ENCODE data around the gene ZNF304. TPM values are rescaled to one million over a fixed set of nuclear protein-coding genes. Genes with fewer than 3 reads are reported as not detected.
A peak's percentile ranks its signal among the peaks of the same experiment; 100 is the strongest.

The ZNF304 gene
- total and polyA plus RNA-seq, 2 of the 4 experiments (the other 2 are of a cell fraction), result 3.9 to 16.1 TPM

GRCh38 chr19:57321751-57322150 is 29.3 kb upstream of the ZNF304 start:
- H2AFZ ChIP-seq (replicated peaks; ENCODE audit: low read length, poor library complexity), result no peak overlapping the region
- peaks cover 25% of the 10 kb centered on the region for H3K36me3 ChIP-seq (ENCODE audit: control insufficient read depth, insufficient read depth, low read length)
- H2BK20ac ChIP-seq (ENCODE audit: low read depth, low read length), result no peak overlapping the region
- H3K9me1 ChIP-seq (ENCODE audit: insufficient read depth, low read length), result peaks cover 15% of the 10 kb centered on the region
- H4K20me1 ChIP-seq (ENCODE audit: insufficient read depth, low read length), result 0 out of 2 replicates have a peak, but pooled peaks cover 7% of the 10 kb centered on the region
- DNase-seq (no peak), ATAC-seq (ENCODE audit: low read depth) (no peak)
- POLR2A ChIA-PET (ENCODE audit: unreplicated experiment), result no interaction called here
- no peak overlapping the region for H3K4me3 ChIP-seq (ENCODE audit: insufficient read depth, low read depth, low read length)
- intact Hi-C loops (cut with micrococcal nuclease) (no loop called here), dilution Hi-C loops (cut with HindIII; ENCODE audit: low sequenced_read_pairs, unreplicated experiment) (no loop called here), in situ Hi-C loops (cut with MboI; ENCODE audit: low sequenced_read_pairs) (no loop called here)
- no peak overlapping the region for H3K18ac ChIP-seq (ENCODE audit: low read depth, low read length)
- H4K91ac ChIP-seq (ENCODE audit: insufficient read depth, low read depth, low read length), result no peak overlapping the region
- H2AK5ac ChIP-seq (ENCODE audit: low read depth, low read length), result no peak overlapping the region; the same call in 1 of the 2 replicates
- H3K56ac ChIP-seq (ENCODE audit: extremely low read depth, insufficient read depth, low read length), result no peak overlapping the region
- WGBS, 2 experiments (ENCODE audit: extremely low coverage in 2 of 2, insufficient read length in 1 of 2), result no CpG with 5 or more reads among the region's 3 CpGs
- TF ChIP-seq RCOR1 (IDR thresholded peaks at IDR 0.05; ENCODE audit: insufficient replicate concordance, low read length) (no peak), ELK1 (IDR thresholded peaks at IDR 0.05; ENCODE audit: borderline replicate concordance, low read depth, low read length) (no peak), SMC3 (IDR thresholded peaks at IDR 0.05; ENCODE audit: low read depth, low read length) (no peak), RFX5 (IDR thresholded peaks at IDR 0.05; ENCODE audit: low read depth, low read length) (no peak), MAZ (IDR thresholded peaks at IDR 0.05; ENCODE audit: borderline replicate concordance, low read depth, low read length) (no peak), CHD1 (IDR thresholded peaks at IDR 0.05; ENCODE audit: low read depth, low read length) (no peak), NFE2L2 (IDR thresholded peaks at IDR 0.05; ENCODE audit: low read depth, low read length) (no peak), BHLHE40 (IDR thresholded peaks at IDR 0.05; ENCODE audit: low read depth, low read length) (no peak), MAFK (IDR thresholded peaks at IDR 0.05; ENCODE audit: low read depth, low read length) (no peak), POLR2A (IDR thresholded peaks at IDR 0.05; ENCODE audit: low read depth, low read length) (no peak), FOS (IDR thresholded peaks at IDR 0.05; ENCODE audit: low read depth, low read length) (no peak)
- no peak overlapping the region for H2BK120ac ChIP-seq (ENCODE audit: low read depth, low read length)
- H4K8ac ChIP-seq (ENCODE audit: low read depth in 2 of 2, low read length in 2 of 2), result no peak overlapping the region
- BruUV-seq (replicated peaks), result no TSS peak
- H3K79me1 ChIP-seq (ENCODE audit: low read depth in 1 of 2, low read length in 2 of 2), result peaks cover 16 to 52% of the 10 kb centered on the region in 2 experiments
- H3K23ac ChIP-seq (ENCODE audit: low read depth, low read length), result peak overlapping the region; percentile 48
- CTCF ChIA-PET, result interaction anchor here (0.7 kb wide), 1 partner anchor 11 kb away, joined by 3 read pairs; no protein-coding TSS in a partner anchor
- no peak overlapping the region; the same call in 1 of the 2 replicates for H3K9ac ChIP-seq (ENCODE audit: low read depth, low read length)
- no peak overlapping the region for H3K14ac ChIP-seq (replicated peaks; ENCODE audit: low read depth, low read length)
- peaks cover 11% of the 10 kb centered on the region for H3K4me1 ChIP-seq (ENCODE audit: control insufficient read depth, insufficient read depth, low read length)
- H3K4ac ChIP-seq (ENCODE audit: low read depth, low read length), result no peak overlapping the region
- peaks cover 4% of the 10 kb centered on the region for H3K27me3 ChIP-seq (ENCODE audit: control insufficient read depth, insufficient read depth, low read length)
- H2BK5ac ChIP-seq (ENCODE audit: low read depth, low read length, poor library complexity, severe bottlenecking), result no peak overlapping the region
- H2BK15ac ChIP-seq (ENCODE audit: low read depth, low read length), result no peak overlapping the region
- no peak overlapping the region for H4K5ac ChIP-seq (ENCODE audit: low read depth, low read length)
- H3K4me2 ChIP-seq (ENCODE audit: low read depth, low read length), result peak overlapping the region; percentile 95
- H3K9me3 ChIP-seq (ENCODE audit: control insufficient read depth, insufficient read depth, low read length), result no peaks in the 10 kb centered on the region
- H2AK9ac ChIP-seq (replicated peaks; ENCODE audit: low read depth, low read length, poor library complexity), result peak overlapping the region; percentile 60
- no peak overlapping the region for H3K27ac ChIP-seq (ENCODE audit: insufficient read depth, low read length)

All from IMR-90 (cell line).